Measurements from ENCODE around the gene CRACR2A.

CRACR2A gene

GRCh38 chr12:3752741-3753486 is at the start of gene CRACR2A:
Gene CRACR2A (minus strand): TSS chr12:3753109. CDS start chr12:3696999, 56,110 bp downstream.
- peak; percentile 69 for DNase-seq

- no peak for DNase-seq
These were observed 44.7 kb upstream of the CRACR2A start for GRCh38 chr12:3797531-3798048.

GRCh38 chr12:3795492-3796133 is 42.7 kb upstream of the CRACR2A start:
- DNase-seq, result no peak

GRCh38 chr12:3795066-3795465 is 42.2 kb upstream of the CRACR2A start:
- no peak for DNase-seq

GRCh38 chr12:3792623-3793288 is 39.8 kb upstream of the CRACR2A start:
- DNase-seq, result no peak

DNA sequence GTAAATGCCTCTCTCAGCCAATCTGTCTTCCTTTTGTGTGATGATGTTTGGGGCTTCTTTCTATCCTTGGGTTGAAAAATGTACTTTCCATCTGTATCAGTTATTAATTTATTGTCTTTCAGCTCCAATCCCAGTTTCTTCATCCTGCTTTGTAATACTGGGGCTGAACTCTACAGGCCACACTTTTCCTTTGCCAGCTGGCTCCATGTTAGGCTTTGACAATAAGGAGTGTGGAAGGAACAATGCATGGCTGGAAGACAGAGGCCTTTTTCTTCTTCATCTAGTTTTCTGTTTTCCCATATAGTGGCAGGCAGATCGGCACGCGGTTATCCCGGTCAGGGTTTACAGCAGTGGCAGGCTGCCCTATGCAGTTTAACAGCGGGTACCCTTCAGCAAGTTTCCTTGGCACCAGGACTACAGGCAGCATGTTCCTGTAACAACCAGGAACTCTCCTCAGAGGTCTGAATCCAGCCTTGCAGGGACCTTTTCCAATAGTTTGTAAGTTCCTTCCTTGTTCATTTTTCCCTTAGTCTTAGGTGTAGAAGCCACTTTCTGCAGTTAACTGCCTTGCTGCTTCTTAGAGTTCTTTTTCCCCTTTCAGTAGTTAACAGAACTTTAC is 38.5 kb upstream of the CRACR2A start:
- no peak for DNase-seq

DNA sequence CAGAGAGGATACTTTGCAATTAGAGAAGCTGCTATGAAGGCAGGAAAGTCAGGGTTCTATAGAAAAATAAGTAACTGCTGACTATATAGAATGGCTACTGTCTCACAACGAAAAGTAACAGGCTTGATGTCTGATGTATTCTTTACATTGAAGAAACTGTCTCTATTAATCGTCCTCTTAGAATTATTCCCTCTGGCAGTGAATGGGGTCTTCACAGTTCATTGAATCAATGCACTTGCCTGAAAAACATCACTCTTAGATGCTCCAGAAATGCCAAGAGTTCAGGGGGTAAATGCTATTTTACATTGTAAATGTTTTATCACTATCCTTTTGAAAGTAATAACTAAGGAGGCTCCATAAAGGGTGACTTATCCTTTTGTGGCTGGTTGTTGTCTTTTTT is 37.7 kb upstream of the CRACR2A start:
- no peak for DNase-seq

GRCh38 chr12:3789838-3790237 is 36.9 kb upstream of the CRACR2A start:
- no peak for DNase-seq

- DNase-seq, result peak; percentile 50
These were observed 24.4 kb upstream of the CRACR2A start for GRCh38 chr12:3777206-3777809.

DNA sequence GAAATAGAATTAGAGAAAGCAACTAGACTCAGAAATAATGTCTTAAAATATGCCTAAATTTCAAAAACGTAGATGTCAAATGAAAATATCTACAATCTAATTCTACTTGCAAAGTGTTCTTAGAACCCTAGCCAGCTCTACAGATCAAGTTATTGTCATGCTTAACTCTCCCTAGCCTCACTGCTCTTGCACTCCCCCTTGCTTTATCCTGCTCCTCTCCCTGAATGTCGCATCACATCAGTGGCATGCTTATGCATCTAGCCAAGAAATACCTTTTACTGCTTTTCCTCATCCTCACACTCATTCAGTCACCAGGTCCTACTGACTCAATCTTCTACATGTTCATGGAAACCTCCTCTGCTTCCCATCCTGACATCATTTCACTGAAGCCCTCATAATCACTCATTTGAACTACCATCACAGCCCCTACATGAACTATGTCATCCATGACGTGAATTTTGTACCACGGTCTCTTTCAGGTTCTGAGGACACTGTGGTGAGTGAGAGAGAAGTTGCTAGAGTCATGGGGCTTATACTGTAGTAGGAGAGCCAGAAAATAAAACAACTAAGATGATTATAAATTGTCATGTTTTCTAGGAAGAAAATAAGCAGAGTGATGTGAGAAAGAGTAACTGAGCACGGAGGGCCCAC is 22.6 kb upstream of the CRACR2A start:
- no peak for DNase-seq

- DNase-seq, result no peak
These were observed 19.5 kb upstream of the CRACR2A start for GRCh38 chr12:3772380-3772779.

DNA sequence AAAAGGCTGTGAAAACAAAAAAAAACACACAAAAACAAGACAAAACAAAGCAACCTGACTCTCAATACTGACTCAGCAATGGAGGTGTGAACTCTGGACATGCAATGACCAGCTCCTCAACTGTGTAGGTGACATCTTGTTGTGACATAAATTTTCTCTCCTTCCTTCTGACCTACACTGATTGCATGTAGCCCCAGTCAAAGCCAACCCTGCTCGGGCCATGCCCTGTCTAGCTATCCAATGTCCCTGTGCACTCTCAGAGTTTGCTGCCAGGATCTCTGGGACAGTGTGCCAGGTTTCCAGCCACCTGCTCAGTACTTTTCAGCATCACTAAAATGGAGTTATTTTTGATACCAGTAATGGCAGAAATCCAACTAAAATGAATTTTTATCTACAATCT is 18.9 kb upstream of the CRACR2A start:
- no peak for DNase-seq

GRCh38 chr12:3770891-3771290 is 18.0 kb upstream of the CRACR2A start:
- DNase-seq, result no peak

DNA sequence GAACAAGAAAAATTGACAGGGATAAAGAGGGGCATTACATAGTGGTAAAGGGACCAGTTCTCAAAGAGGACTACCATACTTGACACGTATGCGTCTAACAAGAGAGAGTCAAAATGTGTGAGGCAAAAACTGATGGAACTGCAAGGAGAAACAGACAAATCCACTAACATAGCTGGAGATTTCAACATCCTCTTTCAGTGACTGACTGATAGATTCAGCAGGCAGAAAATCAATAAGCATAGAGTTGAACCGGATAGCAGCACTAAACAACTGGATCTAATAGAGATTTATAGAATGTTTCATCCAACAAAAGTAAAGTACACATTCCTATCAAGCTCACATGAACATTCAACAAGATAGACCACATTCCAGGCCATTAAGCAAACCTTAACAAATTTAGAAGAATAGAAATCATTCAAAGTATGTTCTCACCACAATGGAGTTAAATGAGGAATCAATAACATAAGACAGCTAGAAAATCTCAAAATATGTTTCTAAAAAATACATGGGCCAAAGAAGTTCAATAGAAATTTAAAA is 16.1 kb upstream of the CRACR2A start:
- DNase-seq, result no peak

DNA sequence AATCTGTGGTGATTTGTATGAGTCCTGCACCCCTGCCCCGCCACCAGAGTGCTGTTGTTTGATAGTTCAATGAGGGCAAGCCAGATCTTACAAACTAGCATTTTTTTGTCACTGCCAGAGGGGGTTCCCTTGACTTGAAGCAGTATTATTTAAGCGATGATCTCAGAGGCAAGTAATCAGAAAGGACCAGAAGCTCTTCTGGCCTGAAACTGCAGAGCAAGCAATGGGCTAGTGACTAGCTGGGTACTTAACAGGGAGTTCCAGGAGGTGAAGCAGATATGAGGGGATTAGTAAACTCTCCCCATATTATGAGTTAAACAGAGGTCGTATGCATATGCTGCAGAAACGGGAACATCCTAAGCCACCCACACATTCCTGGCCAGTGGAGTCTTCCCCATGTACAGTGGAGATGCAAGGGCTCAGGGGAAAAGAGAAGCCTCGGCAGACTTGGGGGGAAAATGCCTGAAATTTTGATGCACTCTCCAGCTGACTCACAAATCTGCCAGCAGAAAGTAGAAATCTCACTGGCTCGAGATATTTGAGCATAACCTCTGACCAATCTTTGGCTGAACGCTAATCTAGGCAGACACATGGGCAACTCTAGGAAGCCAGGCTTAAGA is 8.3 kb upstream of the CRACR2A start:
- DNase-seq, result no peak

- DNase-seq, result no peak
These were observed 7.0 kb upstream of the CRACR2A start for GRCh38 chr12:3759878-3760277.

DNA sequence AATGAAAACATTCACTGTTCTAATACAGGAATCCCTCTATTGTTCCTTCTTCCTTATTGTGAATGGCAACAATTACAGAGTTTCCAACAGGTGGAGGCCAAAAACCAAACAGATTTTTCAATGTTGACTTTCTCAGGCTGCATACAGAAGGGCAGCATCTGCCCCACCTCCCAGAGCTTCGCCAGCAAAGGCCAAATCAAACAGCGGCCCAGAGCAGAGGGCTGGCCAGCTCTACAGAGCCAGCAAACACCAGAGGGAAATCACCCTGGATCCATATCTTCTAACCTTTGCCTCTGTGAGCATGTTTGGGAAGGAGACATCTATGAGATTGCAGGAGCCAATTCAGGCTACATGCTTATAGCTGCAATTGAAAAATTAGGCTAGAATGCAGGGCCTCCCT is 4.4 kb upstream of the CRACR2A start:
- no peak for DNase-seq

GRCh38 chr12:3755898-3756297 is 3.0 kb upstream of the CRACR2A start:
- no peak for DNase-seq

GRCh38 chr12:3753544-3754284 is 805 bp upstream of the CRACR2A start:
- DNase-seq, result peak; percentile 54

DNA sequence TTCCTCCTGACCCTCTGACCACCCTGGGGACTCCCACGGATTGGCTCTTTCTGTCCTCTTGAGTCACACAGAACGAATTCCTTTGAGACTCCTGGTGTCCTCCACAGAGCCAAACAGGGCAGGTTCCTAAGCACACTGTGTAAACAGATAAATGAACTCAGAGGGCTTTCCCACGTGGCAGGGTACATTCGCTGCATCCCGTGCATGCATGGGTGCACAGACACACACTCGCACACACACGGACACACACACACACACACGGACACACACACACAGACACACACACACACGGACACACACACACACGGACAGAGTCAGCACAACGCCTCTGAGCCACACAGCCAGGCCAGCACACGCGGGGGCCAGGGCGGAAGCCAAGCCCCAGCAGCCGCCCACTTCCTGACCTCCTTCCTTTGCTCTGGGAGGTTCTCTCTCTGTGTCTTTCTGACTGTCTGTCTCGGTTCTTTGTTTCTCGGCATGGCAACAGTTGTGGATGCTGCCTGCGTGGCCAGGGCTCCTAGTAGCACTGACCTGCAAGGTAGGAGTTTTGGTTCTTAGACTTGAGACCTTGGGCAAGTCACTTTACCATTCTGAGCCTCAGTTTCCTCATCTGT is 706 bp downstream of the CRACR2A start:
- DNase-seq, result peak; percentile 59
